ENCODE results near the gene CLCN1.

Gene CLCN1

DNA sequence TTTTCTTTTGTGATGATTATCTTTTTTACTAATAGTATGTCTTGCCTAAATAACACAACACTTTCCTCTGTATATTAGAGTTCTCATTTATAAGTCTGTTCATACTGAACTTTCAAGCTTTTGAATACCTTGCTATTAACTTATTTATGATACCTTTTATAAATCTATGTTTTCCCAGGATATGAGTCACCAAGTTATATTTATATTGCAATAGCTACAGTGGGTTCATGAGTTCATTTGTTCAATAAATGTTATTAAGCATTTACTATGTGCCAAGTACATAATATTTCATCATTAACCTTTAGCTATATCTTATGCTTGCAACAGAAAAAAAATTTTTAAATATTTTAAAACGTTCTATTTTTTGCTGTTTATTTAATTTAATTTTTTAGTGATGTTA lies 18.3 kb downstream of the CLCN1 start:
- DNase-seq (ENCODE audit: low read depth) = no peak

- DNase-seq (ENCODE audit: low read depth) = no peak
Observed at GRCh38 chr7:143337216-143337615, 21.3 kb downstream of the CLCN1 start.

GRCh38 chr7:143341842-143342241 lies 25.9 kb downstream of the CLCN1 start:
- DNase-seq (ENCODE audit: low read depth) = no peak

GRCh38 chr7:143343596-143343995 lies 27.7 kb downstream of the CLCN1 start:
- DNase-seq (ENCODE audit: low read depth) = no peak

DNA sequence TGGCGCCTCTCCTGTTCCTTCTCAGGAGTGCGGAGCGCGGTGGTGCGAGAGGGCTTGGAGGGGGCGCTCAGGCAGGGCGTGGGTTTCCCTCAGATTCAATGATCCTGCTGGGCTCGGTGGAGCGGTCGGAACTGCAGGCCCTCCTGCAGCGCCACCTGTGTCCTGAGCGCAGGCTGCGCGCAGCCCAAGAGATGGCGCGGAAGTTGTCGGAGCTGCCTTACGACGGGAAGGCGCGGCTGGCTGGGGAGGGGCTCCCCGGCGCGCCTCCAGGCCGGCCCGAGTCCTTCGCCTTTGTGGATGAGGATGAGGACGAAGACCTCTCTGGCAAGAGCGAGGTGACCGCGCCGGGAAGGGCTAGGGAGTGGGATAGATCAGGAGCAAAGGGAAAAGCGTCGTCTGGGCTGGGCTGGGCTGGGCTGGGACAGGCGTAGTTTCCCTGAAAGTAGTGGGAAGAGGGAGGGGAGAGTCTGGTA lies 29.6 kb downstream of the CLCN1 start:
- DNase-seq (ENCODE audit: low read depth) = peak; percentile 46

GRCh38 chr7:143346018-143346417 lies 30.1 kb downstream of the CLCN1 start:
- DNase-seq (ENCODE audit: low read depth) = no peak

DNA sequence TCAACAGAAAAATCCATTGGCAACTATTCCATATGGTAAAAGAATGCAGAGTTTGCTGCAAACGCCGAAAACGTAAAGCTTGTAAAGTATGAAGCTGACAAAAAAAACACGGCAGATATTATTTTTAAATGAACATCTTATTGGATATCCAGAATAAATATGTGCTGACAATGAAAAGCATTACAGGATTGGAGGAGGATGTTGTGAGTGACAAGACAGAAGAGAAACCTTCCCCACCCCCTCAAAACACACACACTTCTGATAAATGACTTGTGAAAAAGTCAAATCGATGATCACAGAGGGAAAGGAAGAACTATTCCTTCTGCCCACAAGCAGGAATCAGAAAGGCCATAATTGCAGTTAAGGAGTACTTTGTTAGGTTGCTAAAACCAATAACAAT lies 32.0 kb downstream of the CLCN1 start:
- DNase-seq (ENCODE audit: low read depth) = no peak

GRCh38 chr7:143351060-143351459 lies 35.1 kb downstream of the CLCN1 start:
- DNase-seq (ENCODE audit: low read depth) = no peak

DNA sequence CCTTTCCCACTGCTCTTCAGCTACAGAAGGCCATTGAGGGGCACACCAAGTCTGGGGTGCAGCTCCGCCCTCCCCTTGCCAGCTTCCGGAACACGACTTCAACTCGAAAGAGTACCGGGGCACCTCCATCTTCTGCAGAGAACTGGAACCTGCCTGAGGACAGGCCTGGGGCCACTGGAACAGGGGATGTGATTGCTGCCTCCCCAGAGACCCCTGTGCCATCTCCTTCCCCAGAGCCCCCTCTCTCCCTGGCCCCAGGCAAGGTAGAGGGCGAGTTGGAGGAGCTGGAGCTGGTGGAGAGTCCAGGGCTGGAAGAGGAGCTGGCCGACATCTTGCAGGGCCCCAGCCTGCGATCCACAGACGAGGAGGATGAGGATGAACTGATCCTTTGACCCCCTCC lies 35.7 kb downstream of the CLCN1 start:
- DNase-seq (ENCODE audit: low read depth) = no peak

GRCh38 chr7:143352531-143353002 lies 36.7 kb downstream of the CLCN1 start:
- no peak for DNase-seq (ENCODE audit: low read depth)

DNA sequence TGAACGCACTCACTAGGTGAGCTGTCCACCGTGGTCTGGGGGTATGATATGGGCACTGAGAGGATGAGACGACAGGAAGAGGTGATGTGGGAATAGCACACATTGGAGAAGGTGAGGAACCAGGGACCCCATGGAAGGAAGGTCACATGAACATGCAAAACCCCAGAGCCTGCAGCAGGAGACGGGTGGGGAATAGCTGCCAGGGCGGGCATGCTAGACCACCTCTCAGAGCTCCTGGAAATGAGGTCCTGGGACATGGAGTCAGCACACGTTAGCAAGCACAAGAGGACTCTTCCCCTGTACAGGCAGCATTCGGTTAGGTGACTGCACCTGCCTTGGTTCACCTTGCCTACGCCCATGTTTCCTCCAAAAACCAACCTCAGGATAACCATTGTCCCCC lies 38.5 kb downstream of the CLCN1 start:
- DNase-seq (ENCODE audit: low read depth) = no peak

DNA sequence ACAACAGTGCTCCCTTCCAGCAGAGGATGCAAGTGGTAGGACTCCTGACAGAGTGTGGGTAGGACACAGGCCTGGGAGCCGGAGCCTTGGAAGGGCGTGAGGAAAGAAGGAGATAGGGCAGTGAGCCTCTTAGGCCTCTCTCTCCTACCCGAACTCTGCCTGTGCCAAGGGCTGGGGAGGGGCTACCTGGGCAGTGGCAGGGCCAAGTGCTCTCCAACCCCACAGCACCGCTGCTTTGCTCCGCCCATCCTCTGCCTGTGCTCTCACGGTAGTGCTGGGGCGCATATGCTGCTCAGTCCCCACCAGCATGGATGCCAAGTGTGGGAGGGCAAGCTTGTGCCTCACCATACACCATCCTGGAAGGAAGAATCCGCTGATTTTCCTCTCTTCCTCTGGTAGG lies 39.1 kb downstream of the CLCN1 start:
- DNase-seq (ENCODE audit: low read depth) = no peak

DNA sequence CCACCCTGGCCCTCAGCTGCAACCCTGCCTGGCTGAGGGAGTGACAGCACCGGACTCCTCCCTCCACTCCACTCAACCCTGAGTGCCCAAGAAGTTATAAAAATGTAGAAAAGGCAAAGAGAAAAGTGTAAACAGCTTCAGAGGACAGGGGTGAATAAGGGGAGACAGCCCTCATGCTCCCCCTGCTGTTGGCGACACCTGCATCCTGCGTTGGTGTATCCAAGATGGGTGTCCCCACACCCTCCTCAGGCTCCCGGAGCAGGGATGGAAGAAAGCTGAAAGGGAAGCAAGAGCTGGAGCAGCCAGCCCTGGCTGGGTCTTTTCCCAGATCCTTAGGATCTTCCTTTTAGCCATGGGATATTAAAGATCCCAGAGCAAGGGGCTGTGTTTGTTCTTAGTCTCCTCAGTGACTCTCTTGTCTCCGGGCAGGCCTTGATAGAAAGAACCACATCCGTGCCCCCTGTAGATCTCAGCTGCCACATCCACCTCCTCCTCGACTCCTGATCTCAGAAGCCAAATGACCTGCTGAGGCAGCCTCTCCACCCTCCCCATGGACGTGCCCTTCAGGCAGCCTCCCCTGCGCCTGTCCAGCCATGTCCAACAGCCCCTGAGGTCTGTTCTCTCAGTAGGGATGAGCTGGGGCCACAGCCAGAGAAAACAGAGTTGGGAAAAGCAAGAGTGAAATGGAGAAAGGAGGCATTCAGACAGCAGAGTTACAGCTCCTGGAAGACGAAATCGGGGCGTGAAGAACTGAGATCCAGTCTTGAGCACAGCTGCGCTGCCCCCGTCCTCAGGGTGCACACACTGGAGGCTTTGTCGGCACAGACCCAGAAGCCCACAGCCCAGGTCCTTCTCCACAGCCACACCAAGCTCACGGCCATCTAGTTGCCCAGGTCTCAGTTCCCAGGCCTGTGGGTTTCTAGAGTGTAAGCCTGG lies 39.8 kb downstream of the CLCN1 start:
- no peak for DNase-seq (ENCODE audit: low read depth)

DNA sequence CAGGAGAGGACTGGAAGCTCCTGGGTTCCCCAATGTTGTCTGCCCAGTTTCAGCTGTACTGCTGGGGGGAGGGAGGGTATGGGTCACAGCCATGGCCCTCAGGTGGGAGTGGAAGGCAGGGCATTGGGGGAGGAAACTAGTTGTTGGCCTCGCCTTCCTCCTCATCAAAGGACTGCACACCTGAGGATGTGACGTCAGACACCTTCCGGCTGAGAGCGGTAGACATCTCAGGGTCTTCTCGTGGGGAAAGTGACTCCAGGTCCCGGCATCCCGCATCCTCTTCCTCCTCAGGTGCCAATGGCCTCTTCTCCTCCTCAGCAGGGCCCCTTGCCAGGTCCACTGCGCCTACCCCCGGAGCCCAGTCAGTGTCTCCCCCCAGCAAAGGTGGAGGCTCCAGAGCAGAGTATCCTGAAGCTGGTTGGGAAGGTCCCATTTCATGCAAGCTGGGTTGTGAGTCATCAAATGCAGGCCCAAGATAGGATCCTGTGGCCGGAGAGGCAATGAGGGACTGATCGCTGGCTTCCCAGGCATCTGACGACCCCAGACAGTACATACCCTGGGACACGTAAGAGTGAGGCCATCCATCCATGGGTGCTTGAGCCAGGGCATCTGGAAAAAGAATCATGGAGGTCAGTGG lies 40.6 kb downstream of the CLCN1 start:
- DNase-seq (ENCODE audit: low read depth) = no peak

- DNase-seq (ENCODE audit: low read depth) = no peak
Observed at GRCh38 chr7:143358626-143359025, 42.7 kb downstream of the CLCN1 start.

- no peak for DNase-seq (ENCODE audit: low read depth)
Observed at GRCh38 chr7:143359771-143360353, 44.0 kb downstream of the CLCN1 start.

DNA sequence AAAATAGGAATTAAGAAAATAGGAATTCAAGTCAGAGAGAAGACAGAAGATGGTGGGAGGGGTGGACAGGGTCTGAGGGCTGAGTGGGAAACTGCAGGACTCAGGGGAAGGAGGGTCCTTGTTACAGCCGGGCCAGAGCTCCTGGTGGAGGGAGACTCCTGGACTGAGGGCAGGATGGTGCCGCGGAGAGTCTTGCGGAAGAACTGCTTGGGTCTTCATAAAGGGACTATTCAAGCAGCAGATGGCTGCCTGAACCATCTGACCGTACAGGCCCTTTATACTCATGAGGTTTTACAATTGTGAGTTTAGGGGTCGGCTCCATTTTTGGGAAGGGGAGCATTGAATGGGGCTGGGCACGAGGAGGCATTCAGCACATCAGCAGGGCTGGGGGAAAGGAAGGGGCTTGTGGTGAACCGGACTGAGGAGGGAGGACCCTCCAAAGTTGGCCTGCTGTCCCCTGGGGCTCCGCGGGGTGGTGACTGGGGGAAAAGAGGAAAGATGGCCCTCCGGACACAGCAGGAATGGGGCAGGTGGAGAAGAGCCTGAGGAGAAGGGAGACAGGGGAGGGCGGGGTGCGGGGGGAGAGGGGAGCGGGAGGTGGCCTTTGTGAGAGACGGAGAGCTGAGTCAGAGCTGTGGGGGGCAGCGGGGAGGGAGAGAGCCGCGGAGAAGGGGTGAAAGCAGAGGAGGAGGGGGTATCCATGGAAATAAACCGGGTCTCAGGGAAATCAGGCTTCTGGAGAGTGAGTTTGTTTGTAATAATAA lies 45.1 kb downstream of the CLCN1 start:
- DNase-seq (ENCODE audit: low read depth) = no peak

- DNase-seq (ENCODE audit: low read depth) = no peak
Observed at GRCh38 chr7:143361552-143362130, 45.7 kb downstream of the CLCN1 start.

DNA sequence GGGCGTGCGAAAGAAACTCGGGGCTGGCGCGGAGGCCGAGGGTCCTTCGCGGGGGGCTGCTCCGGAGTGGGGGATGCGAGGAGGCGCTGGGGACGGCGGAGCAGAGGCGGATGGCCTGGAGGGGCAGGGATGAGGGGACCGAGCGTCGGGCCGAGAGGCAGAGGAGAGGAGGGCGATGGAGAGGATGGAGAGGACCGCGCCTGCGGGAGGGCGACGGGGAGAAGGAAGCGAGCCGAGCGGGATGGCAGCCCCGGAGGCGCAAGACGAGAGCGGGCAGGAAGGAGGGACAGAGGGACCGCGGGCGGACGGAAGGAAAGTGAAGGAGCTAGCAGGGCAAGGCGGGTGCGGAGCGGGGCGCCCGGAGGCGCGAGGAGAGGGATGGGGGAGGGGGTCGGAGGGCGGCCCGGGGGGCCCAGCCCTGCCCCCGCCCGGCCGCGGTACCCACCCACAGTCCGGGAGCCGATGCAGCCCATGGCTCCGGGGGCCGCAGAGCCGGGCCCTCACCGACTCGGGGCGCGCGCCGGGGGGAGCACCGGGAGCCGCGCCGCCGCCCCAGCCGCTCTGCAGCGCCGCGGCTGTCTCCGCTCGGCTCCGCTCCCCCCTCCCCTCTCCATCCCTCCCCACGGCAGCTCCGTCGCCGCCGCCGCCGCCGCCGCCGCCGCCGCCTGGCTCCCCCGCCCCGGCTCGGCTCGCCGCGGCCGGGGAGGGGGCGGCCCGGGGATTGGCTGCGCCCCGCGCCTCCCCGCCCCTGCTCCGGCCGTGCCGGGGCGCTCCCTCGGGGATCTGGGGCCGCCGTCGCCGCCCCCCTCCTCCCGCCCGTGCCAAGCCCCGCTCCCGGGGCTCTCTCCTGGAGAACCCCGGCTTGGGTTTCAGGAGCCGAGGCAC lies 46.5 kb downstream of the CLCN1 start, which contains the start of gene FAM131B:
Gene FAM131B, minus strand, starts transcription at position 583 of the 885 bp plus-strand sequence. Its CDS starts 110 bp downstream, at position 473.
- no peak for DNase-seq (ENCODE audit: low read depth)

Data from stimulated activated CD8-positive, alpha-beta memory T cell treated with anti-CD3 and anti-CD28 coated beads, Interleukin-12 subunit alpha, Interleukin-12 subunit beta, amount 100 ng/mL, for 1 hour (primary cell).